Stimulated activated CD8-positive, alpha-beta memory T cell treated with anti-CD3 and anti-CD28 coated beads, Interleukin-12 subunit alpha, Interleukin-12 subunit beta, amount 100 ng/mL, for 24 hours (primary cell): ENCODE data around the gene TCEANC.
"Not testable (repeated sequence)": the region's sequence is repeated elsewhere in the genome, so short reads cannot be mapped to it uniquely, and the experiment has no call there.

Source experiments
- DNase-seq: peaks from one replicate; pipeline ENCODE4 v3.0.0-alpha.2; 2020; ENCODE audit errors: extremely low read depth

The TCEANC gene

GRCh38 chrX:13658602-13659001, 5.7 kb downstream of the TCEANC start:
- DNase-seq, result no peak

- DNase-seq, result no peak
Observed at GRCh38 chrX:13659063-13659462, 6.1 kb downstream of the TCEANC start.

GRCh38 chrX:13661735-13662288, 8.9 kb downstream of the TCEANC start:
- DNase-seq, result no peak

- no peak for DNase-seq
Observed at GRCh38 chrX:13662355-13662791, 9.4 kb downstream of the TCEANC start.

- DNase-seq, result no peak
Observed at GRCh38 chrX:13664020-13664419, 11.1 kb downstream of the TCEANC start.

- no peak for DNase-seq
Observed at GRCh38 chrX:13666836-13667235, 13.9 kb downstream of the TCEANC start.

- DNase-seq, result no peak
Observed at GRCh38 chrX:13667919-13668318, 15.0 kb downstream of the TCEANC start.

GRCh38 chrX:13669246-13669737, 16.4 kb downstream of the TCEANC start:
- DNase-seq, result no peak

- DNase-seq, result not testable (repeated sequence)
Observed at GRCh38 chrX:13669755-13670154, 16.8 kb downstream of the TCEANC start.

GRCh38 chrX:13670197-13670596, 17.3 kb downstream of the TCEANC start:
- no peak for DNase-seq

GRCh38 chrX:13673016-13673415, 20.1 kb downstream of the TCEANC start:
- no peak for DNase-seq

GRCh38 chrX:13676885-13677284, 23.9 kb downstream of the TCEANC start:
- no peak for DNase-seq

- DNase-seq, result not testable (repeated sequence)
Observed at GRCh38 chrX:13679700-13680099, 26.8 kb downstream of the TCEANC start.

GRCh38 chrX:13681595-13681994, 28.7 kb downstream of the TCEANC start:
- DNase-seq, result no peak

GRCh38 chrX:13684361-13684760, 31.4 kb downstream of the TCEANC start:
- DNase-seq, result no peak

GRCh38 chrX:13685126-13685763, 32.3 kb downstream of the TCEANC start:
- DNase-seq, result no peak

GRCh38 chrX:13687203-13687602, 34.3 kb downstream of the TCEANC start:
- DNase-seq, result no peak

GRCh38 chrX:13688384-13688957, 35.5 kb downstream of the TCEANC start:
- DNase-seq, result no peak

GRCh38 chrX:13688958-13689740, 36.2 kb downstream of the TCEANC start, which contains the start of gene RAB9A:
Gene RAB9A (plus strand): TSS chrX:13689128. CDS start chrX:13708747, 19,619 bp downstream.
- DNase-seq, result peak; percentile 50

- no peak for DNase-seq
Observed at GRCh38 chrX:13689741-13690211, 36.8 kb downstream of the TCEANC start.

- no peak for DNase-seq
Observed at GRCh38 chrX:13690836-13691235, 37.9 kb downstream of the TCEANC start.

GRCh38 chrX:13691841-13692371, 39.0 kb downstream of the TCEANC start:
- no peak for DNase-seq
